HG02852 (cell line): Measurements from ENCODE around the gene WDR83.
"Not testable (repeated sequence)": the region's sequence is repeated elsewhere in the genome, so short reads cannot be mapped to it uniquely, and the experiment has no call there.

Source experiments
- ATAC-seq: cut with Tn5 transposase; IDR thresholded peaks from one replicate; pipeline ENCODE4 v1.9.1; 2021; ENCODE audit warnings: mild to moderate bottlenecking, moderate library complexity; ENCODE audit not compliant: unreplicated experiment

WDR83 gene

DNA sequence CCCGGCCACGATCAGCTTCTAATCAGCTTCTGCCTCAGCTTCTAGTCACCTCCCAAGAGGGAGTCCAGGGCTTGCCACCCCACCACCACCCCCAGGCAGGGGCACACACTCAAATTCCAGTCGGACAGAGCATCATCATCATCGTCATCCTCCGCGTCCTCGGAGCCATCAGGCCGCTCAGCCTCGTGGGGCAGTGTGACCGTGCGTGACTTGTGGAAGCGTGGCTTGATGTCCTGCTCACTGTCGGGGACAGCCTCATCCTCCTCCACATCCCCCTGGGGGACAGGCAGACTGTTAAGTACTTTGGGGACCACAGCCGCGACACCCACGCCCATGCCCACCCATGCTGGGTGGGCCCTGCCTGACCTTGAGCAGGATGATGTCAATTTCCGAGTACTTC lies 44.6 kb downstream of the WDR83 start:
- no peak for ATAC-seq

DNA sequence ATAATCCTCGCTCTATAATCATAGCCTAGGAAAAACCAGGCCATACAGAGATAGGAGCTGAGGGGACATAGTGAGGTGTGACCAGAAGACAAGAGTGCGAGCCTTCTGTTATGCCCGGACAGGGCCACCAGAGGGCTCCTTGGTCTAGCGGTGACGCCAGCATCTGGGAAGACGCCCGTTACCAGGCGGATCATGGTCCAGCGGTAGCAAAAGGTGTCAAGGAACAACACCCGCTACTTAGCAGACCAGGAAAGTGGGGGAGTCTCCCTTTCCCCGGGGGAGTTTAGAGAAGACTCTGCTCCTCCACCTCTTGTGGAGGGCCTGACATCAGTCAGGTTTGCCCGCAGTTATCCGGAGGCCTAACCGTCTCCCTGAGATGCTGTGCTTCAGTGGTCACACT lies 45.5 kb downstream of the WDR83 start:
- not testable (repeated sequence) for ATAC-seq

DNA sequence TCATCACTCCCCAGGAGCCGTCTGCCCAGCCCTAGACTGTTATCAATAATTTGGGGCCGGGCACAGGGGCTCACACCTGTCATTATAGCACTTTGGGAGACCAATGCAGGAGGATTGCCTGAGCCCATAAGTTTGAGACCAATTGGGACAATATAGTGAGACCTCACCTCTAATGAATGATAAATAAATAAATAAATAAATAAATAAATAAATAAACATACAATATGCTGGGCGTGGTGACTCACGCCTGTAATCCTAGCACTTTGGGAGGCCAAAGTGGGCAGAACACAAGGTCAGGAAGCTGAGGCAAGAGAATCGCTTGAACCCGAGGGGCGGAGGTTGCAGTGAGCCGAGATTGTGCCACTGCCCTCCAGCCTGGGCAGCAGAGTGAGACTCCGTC lies 46.7 kb downstream of the WDR83 start:
- not testable (repeated sequence) for ATAC-seq

DNA sequence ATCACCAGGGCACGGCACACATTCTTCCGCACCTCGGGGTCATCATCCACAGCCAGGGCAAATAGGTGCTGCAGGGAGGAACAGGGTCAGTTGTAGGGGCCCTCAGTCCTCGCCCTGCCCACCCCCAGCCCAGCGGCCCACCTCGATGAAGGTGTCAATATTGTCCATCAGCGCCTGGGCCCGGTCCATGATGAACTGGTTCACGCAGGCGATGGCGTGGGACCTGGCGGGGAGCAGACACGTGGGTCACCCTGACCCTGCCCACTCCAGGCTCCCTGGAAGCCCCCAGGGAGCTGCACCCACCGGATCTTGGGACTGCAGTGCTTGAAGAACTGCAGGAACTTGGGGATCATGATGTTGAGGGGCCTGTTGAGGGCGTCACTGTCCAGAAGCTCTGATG lies 48.5 kb downstream of the WDR83 start:
- no peak for ATAC-seq

DNA sequence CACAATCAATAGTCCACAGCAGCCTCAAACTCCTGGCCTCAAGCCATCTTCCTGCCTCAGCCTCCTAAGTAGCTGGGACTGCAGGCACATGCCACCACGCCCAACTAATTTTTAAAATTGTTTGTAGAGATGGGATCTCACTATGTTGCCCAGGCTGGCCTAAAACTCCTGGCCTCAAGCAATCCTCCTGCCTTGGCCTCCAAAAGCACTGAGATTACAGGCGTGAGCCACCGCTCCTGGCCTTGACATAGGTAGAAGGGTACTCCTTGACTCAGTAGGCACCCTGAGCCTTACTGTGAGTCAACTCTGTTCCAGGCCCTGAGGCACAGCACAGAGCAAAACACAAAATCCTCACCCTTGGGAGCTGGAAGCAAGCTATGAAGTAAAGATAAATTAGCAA lies 49.3 kb downstream of the WDR83 start:
- no peak for ATAC-seq

DNA sequence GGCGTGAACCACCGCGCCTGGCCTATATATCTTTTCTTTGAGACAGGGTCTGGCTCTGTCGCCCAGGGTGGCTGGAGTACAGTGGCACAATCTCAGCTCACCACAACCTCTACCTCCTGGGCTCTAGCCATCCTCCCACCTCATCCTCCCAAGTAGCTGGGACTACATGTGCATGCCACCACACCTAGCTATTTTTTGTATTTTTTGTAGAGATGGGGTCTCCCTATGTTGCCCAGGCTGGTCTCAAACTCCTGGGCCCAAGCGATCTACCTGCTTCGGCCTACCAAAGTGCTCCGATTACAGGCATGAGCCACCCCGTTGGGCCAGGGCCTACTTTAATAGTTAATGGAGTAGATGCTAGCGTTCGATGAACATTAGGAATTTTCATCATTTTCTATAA lies 53.7 kb downstream of the WDR83 start:
- no peak for ATAC-seq

DNA sequence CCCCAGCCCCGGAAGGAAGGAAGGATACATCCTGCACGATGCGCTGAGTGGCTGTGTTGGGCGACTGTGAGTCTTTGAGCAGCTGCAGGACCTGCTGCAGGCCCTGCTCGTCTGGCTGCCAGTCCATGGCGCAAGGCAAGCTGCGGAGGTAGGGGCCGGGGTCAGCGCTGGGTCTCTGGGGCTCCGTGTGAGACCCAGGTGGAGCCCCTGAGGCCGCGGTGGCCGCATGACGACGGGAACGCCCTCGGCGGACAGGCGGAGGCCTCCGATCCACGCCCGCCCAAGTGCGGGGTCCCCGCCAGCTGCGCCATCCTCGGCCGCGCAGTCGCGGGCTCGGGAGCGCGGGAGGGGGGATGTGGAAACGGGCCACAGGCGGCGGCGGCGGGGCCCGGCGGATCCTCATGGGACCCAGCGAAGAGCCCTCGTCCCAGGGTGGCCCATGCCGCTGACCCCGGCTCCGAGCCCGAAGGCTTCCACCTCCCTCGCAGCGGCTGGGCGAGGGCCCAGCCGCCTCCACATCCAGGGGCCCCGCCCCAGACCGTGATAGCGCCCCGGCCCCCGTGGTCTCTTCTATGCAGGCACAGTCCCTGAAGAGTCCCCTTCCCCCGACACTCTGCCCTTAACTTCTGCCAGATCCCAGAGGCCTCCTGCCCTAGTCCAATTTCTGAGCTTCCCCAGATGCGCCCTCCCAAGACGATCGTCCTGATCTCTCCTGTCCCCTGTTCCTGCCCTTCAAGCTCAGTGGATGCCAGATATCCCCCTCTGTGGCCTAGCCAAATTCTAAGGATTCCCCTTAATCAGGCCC lies 54.4 kb downstream of the WDR83 start:
- ATAC-seq: no peak

DNA sequence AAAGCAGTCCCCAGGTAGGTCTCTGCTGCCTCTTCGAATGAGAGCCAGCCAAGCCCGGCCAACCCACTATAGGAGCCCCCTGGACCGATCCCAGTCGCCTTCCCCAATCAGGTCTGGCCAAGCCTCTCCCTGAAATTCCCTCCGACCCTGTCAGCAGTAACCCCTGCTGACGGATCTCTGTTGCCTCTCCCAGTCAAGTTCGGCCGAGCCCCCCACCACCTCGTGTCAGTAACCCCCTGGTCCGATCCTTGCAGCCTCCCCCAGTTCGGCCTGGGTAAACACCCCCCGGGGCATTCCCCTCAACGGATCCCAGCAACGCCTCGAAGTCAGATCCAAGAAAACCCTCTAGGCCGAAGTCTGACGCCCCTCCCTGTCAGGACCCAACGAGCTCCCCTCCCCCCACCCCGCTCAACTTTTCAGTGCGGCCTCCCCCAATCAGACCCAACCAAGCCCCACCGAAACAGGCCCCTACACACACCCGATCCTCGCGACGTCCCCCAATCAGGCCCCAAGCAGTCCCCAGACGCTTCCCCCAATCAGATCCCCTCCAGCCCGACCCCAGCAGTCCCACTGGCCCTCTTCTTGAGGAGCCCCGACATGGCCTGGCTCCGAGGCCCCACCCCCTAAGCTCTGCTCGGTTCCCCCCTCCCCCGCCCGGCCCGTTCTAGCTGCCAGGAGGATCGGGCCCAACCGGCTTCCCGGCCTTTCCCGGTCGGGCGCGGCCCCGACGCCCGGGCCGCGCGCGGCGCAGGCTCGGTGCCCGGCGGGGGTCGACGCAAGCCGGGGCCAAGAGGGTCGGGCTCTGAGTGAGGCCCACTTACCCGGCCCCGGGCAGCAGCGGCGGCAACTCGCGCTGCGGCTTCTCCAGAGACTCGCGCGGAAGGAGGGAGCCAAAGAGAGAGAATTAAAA lies 55.3 kb downstream of the WDR83 start:
- ATAC-seq: peak; percentile 21

DNA sequence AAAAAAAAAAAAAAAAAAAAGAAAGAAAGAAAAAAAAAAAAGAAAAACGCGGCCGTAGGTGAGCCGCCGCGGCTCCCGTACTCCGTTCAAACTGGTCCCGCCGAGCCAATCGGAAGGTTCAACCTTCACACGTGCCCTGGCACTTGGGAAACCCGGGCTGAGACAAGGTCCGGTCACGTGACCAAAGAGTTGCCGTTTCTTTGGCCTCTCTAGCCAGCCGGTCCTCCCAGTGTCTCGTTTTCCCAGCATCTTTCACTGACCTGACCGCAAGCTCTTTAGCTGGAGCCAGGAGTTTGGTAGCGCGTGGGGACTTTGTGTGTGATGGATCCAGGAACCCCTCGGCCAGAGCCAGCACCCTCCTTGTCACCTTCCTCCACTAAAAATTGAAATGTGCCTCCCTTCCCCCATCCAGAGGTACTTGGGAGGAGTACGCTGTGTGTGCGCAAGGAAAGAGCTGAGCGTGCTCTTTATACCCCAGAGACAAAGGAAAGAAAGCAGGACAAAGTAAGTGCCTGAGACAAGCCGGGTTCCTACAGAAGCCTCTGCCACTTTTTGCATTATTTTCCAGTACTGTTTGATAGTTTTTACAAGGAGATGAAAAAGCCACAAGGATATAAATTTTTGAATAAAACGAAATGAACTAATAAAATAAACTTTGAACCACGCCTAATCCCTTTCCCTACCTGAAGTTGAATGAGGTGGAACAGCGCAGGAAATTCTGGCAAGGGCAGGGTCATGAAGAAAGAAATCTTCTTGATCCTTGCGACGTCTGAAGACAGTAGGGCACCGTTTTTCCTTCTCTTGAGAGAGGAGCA lies 56.2 kb downstream of the WDR83 start:
- ATAC-seq: peak; percentile 79

DNA sequence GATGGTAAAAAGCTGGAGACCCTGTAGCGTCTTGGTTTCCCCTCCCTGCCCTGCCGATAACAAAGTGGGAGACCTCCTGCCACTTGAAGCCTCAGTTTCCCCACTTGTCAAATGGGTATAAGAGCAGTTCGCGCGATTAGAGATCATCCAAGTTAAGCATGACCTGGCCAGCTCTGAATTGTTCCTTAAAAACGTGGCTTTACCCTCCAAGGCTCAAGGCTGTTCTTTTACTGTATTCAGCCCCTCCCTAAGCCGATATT lies 56.7 kb downstream of the WDR83 start:
- no peak for ATAC-seq

DNA sequence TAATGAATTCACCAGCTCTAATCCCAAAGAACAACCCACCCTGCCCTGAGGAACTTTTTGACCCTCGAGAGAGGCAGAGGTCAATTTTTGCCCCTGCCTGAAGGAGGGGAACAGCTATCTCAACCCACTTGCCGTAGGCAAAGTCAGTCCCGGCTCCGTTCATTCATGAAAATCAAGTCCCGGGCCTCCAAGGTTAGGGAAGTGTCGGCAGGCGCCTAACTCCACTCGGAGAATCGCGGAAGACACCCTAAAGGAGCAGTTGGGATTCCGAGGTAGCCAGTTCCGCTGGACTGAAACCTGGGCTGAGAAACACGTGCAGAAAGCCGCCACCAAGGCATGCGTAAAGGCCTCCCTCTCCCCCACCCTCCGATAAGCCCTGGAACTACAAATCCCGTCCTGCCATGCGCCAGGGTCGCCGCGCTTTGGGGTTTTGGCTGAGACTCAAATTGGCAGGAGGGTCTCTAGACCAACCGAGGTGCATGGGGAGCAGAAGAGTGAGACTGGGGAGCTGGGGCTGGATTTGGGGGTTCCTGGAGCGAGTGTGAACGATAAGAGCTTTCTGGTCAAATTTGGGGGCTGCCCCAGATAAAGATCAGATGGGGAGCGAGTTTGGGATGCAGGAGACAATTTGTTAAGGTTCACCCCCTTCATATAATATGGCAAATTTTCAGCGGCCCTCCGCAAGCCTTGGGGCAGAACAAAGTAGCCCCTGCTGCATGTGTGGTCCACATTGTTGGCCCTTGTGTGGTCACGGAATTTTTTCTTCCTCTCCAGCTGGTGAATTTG lies 57.2 kb downstream of the WDR83 start, which contains the start of gene TNPO2:
Gene TNPO2 (minus strand): TSS at position 292 of the 786 bp plus-strand sequence. CDS start 2,955 bp downstream, outside the sequence.
- ATAC-seq: no peak
